ENCODE results near the gene TMEM164.
"Not testable (repeated sequence)": the region's sequence is repeated elsewhere in the genome, so short reads cannot be mapped to it uniquely, and the experiment has no call there.

TMEM164 gene

DNA sequence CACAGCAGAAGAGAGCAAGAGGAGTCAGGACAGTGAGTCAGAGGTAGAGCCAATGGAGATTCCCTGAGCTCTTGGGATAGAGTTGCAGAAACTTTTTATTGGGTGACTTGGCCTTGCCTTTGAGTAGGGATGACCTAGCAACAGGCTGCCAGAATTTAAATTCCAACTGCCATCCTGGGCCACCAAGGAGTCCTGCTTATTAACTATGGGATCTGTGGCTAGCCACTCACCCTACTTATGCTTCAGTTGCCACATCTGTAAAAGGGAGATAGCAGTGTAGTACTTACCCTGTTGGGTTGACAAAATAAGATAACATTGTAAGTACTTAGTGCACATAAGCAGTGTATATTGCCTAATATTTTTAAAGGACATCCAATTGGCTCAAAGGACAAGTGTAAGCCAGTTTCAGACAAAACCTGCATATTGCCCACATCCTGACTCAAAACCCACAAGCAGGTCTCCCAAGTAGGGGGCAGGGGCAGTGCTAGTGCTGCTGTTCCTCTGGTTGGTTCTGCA, 43.5 kb upstream of the TMEM164 start:
- Histone ChIP-seq H3K79me2 (ENCODE audit: insufficient read depth, low read depth) (no peaks in the 10 kb centered on the region), H3K4me1 (ENCODE audit: low read depth, poor library complexity, severe bottlenecking) (no peaks in the 10 kb centered on the region), H4K20me1 (ENCODE audit: insufficient read depth) (no peaks in the 10 kb centered on the region), H3K9ac (no peak overlapping the region), H3K27me3 (ENCODE audit: insufficient read depth, low read depth) (no peaks in the 10 kb centered on the region), H3K27ac (no peak overlapping the region), H3K4me3 (IDR thresholded peaks at IDR 0.05; ENCODE audit: insufficient read depth, low read depth, low read length) (no peak overlapping the region), H2AFZ (ENCODE audit: low read depth) (no peak overlapping the region), H3K36me3 (ENCODE audit: insufficient read depth) (no peaks in the 10 kb centered on the region), H3K4me2 (no peak overlapping the region)
- TF ChIP-seq, protein P1, sequence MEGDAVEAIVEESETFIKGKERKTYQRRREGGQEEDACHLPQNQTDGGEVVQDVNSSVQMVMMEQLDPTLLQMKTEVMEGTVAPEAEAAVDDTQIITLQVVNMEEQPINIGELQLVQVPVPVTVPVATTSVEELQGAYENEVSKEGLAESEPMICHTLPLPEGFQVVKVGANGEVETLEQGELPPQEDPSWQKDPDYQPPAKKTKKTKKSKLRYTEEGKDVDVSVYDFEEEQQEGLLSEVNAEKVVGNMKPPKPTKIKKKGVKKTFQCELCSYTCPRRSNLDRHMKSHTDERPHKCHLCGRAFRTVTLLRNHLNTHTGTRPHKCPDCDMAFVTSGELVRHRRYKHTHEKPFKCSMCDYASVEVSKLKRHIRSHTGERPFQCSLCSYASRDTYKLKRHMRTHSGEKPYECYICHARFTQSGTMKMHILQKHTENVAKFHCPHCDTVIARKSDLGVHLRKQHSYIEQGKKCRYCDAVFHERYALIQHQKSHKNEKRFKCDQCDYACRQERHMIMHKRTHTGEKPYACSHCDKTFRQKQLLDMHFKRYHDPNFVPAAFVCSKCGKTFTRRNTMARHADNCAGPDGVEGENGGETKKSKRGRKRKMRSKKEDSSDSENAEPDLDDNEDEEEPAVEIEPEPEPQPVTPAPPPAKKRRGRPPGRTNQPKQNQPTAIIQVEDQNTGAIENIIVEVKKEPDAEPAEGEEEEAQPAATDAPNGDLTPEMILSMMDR (conservative IDR thresholded peaks at IDR 0.05; ENCODE audit: low read depth, low read length), result no peak

DNA sequence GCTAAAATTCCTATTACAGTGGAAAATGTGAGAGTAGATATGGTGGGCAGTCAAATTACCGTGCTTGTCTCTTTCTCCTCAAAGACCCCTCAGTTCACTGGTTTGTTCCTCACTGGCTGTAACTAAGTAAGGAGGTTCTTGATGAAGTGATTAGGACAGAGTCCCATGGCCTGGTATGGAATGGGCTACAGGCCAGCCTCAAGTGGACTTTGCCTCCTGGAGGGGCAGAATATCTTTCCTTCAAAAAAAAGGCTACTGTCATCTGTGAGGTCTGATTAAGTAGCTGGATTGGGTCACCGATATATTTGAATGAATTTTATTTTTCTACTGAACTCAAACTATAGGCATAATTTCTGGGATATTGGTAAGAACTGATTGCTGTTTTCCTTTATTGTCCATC, 38.5 kb upstream of the TMEM164 start:
- TF ChIP-seq, protein P1 (conservative IDR thresholded peaks at IDR 0.05; ENCODE audit: low read depth, low read length), result no peak
- H3K9ac ChIP-seq, result no peak overlapping the region

DNA sequence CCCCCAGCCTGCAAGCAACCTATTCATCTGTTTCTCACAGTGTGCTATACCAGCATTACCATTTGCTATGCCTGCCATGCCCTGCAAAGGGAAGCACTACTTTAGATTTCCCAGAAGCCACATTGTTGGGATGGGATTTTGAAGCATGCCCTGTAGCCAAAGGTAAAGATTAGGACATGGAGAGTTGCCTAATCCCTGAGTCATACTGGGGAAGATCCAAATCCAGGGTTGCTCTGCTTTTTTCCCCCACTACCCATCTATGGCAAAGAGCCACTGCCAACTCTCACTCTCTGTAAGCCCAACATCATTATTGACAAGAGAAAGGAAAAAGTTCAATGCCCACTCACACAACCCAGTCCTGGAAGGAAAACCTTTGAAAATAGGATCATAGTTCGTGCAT, 36.7 kb upstream of the TMEM164 start:
- H3K79me2 ChIP-seq (ENCODE audit: insufficient read depth, low read depth), result no peaks in the 10 kb centered on the region
- H3K4me3 ChIP-seq (IDR thresholded peaks at IDR 0.05; ENCODE audit: insufficient read depth, low read depth, low read length), result no peak overlapping the region
- no peaks in the 10 kb centered on the region for H3K36me3 ChIP-seq (ENCODE audit: insufficient read depth)
- no peaks in the 10 kb centered on the region for H4K20me1 ChIP-seq (ENCODE audit: insufficient read depth)
- H3K27ac ChIP-seq, result no peak overlapping the region
- H2AFZ ChIP-seq (ENCODE audit: low read depth), result no peak overlapping the region
- TF ChIP-seq, protein P1 (conservative IDR thresholded peaks at IDR 0.05; ENCODE audit: low read depth, low read length), result no peak
- no peaks in the 10 kb centered on the region for H3K27me3 ChIP-seq (ENCODE audit: insufficient read depth, low read depth)
- H3K9ac ChIP-seq, result no peak overlapping the region
- H3K4me2 ChIP-seq, result no peak overlapping the region
- H3K4me1 ChIP-seq (ENCODE audit: low read depth, poor library complexity, severe bottlenecking), result no peaks in the 10 kb centered on the region

More for the DNA sequence above, 38.5 kb upstream of the TMEM164 start:
- Histone ChIP-seq H2AFZ (ENCODE audit: low read depth) (no peak overlapping the region), H3K79me2 (ENCODE audit: insufficient read depth, low read depth) (no peaks in the 10 kb centered on the region), H3K4me3 (IDR thresholded peaks at IDR 0.05; ENCODE audit: insufficient read depth, low read depth, low read length) (no peak overlapping the region), H3K27ac (no peak overlapping the region), H3K4me2 (no peak overlapping the region), H4K20me1 (ENCODE audit: insufficient read depth) (no peaks in the 10 kb centered on the region), H3K27me3 (ENCODE audit: insufficient read depth, low read depth) (no peaks in the 10 kb centered on the region), H3K4me1 (ENCODE audit: low read depth, poor library complexity, severe bottlenecking) (no peaks in the 10 kb centered on the region), H3K36me3 (ENCODE audit: insufficient read depth) (no peaks in the 10 kb centered on the region)

DNA sequence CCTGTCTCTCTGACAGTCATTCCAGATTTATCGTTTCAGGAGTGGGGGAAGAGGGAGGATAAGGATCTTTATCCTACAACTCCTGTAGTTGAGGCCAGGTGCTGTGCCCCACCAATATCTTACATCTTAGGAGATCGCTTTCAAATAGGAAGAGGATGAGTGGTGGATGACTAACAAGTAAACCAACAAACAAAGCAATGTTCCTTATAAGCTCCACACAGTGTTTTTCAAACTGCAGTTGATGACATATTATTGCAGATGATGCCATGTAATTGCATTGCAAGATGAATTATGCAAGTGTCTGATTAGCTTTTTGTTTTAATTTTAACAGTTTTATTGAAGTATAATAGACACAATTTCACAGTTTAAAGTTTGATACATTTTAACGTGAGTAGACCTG, 35.8 kb upstream of the TMEM164 start:
- Histone ChIP-seq H3K27ac (no peak overlapping the region), H3K27me3 (ENCODE audit: insufficient read depth, low read depth) (no peaks in the 10 kb centered on the region), H3K4me1 (ENCODE audit: low read depth, poor library complexity, severe bottlenecking) (no peaks in the 10 kb centered on the region), H4K20me1 (ENCODE audit: insufficient read depth) (no peaks in the 10 kb centered on the region), H3K79me2 (ENCODE audit: insufficient read depth, low read depth) (no peaks in the 10 kb centered on the region), H3K36me3 (ENCODE audit: insufficient read depth) (no peaks in the 10 kb centered on the region), H2AFZ (ENCODE audit: low read depth) (no peak overlapping the region), H3K4me2 (no peak overlapping the region), H3K4me3 (IDR thresholded peaks at IDR 0.05; ENCODE audit: insufficient read depth, low read depth, low read length) (no peak overlapping the region), H3K9ac (no peak overlapping the region)
- TF ChIP-seq, protein P1 (conservative IDR thresholded peaks at IDR 0.05; ENCODE audit: low read depth, low read length), result no peak

DNA sequence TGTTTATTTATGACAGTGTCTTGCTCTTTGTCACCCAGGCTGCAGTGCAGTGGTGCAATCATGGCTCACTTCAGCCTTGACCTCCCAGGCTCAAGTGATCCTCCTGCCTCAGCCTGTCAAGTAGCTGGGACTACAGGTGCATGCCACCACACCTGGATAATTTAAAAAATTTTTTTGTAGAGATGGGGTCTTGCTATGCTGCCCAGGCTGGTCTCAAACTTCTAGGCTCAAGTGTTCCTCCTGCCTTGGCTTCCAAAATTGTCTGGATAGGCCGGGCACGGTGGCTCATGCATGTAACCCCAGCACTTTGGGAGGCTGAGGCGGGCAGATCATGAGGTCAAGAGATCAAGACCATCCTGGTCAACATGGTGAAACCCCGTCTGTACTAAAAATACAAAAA, 32.1 kb upstream of the TMEM164 start:
- not testable (repeated sequence) for H3K4me2 ChIP-seq; H2AFZ ChIP-seq (ENCODE audit: low read depth); H4K20me1 ChIP-seq (ENCODE audit: insufficient read depth); H3K36me3 ChIP-seq (ENCODE audit: insufficient read depth); H3K27ac ChIP-seq; H3K27me3 ChIP-seq (ENCODE audit: insufficient read depth, low read depth); H3K79me2 ChIP-seq (ENCODE audit: insufficient read depth, low read depth); H3K4me1 ChIP-seq (ENCODE audit: low read depth, poor library complexity, severe bottlenecking); H3K4me3 ChIP-seq (IDR thresholded peaks at IDR 0.05; ENCODE audit: insufficient read depth, low read depth, low read length); H3K9ac ChIP-seq

Data from KMS-11 (cell line).